K562 (cell line): ENCODE measurements around the gene YJU2. TPM values are rescaled to one million over a fixed set of nuclear protein-coding genes. Genes with fewer than 3 reads are reported as not detected.

ENCODE experiments used
- ATAC-seq: fragments of 200-7000 bp; cut with Tn5 transposase; 3 replicates; pipeline ENCODE4 v1.9.1; 2020; ENCODE audit warnings: moderate library complexity
- BruUV-seq: library from RNA; stranded (reverse); fragments of 400-500 nt; replicated peaks from 2 replicates; lab custom pipeline; 2021; lab: Mats Ljungman, UMichigan
- CTCF ChIA-PET: fragments of 300-600 bp; formaldehyde crosslinking; extraction: SDS; loops from one replicate; lab custom pipeline; 2021; ENCODE audit warnings: low intra/inter-chr PET ratio; lab: Yijun Ruan, JAX
- POLR2A ChIA-PET: fragments of 300-600, 350-650 bp; sonication (Branson Sonifier 250); formaldehyde crosslinking; extraction: SDS; loops from one replicate; lab custom pipeline; 2021; ENCODE audit warnings: antibody characterized with exemption, inconsistent platforms; lab: Yijun Ruan, JAX
- DNase-seq, 4 experiments: peaks; one replicate each; pipeline versions ENCODE4 v3.0.0 to v3.0.0-alpha.2; 2011 to 2018; ENCODE audit warnings: low spot score in 3 of 4, mixed read lengths in 3 of 4; ENCODE audit errors: extremely low read depth in 1 of 4
- FAIRE-seq: peaks from 2 replicates; lab custom pipeline; 2011; peaks lifted over from hg19 to GRCh38; lab: Jason Lieb, UNC
- H2AFZ ChIP-seq: 2 replicates; pipeline ENCODE4 v1.6.0; 2011; ENCODE audit warnings: low read depth, low read length, control low read depth, inconsistent platforms
- H3K27ac ChIP-seq: fragments of 200-600 bp; 3 replicates; pipeline ENCODE4 v1.8.0; 2011; ENCODE audit warnings: low read depth, mild to moderate bottlenecking, control low read depth, inconsistent platforms, low read length, moderate library complexity, mixed read lengths; ENCODE audit errors: extremely low read depth
- H3K27me3 ChIP-seq, 2 experiments: fragments of 300-600 bp in 1 of 2; 2 replicates in 1 of 2; 3 replicates in 1 of 2; pipeline versions ENCODE4 v1.6.0 to v1.8.0; 2011; ENCODE audit warnings: inconsistent platforms in 2 of 2, low read length in 2 of 2, mild to moderate bottlenecking in 1 of 2, mixed read lengths in 1 of 2, moderate library complexity in 1 of 2; ENCODE audit not compliant: control insufficient read depth in 2 of 2, insufficient read depth in 2 of 2
- H3K36me3 ChIP-seq: fragments of 300-600 bp; 3 replicates; pipeline ENCODE4 v1.8.0; 2011; ENCODE audit warnings: mild to moderate bottlenecking, low read length, inconsistent platforms; ENCODE audit not compliant: control insufficient read depth, insufficient read depth
- H3K4me1 ChIP-seq, 2 experiments: fragments of 200-600 bp in 1 of 2; replicated peaks in 1 of 2; 2 replicates in 1 of 2; 3 replicates in 1 of 2; pipeline versions ENCODE4 v1.5.1 to v1.8.0; 2011; ENCODE audit warnings: inconsistent platforms in 2 of 2, low read length in 2 of 2, mild to moderate bottlenecking in 1 of 2, mixed read lengths in 1 of 2, moderate library complexity in 1 of 2; ENCODE audit not compliant: control insufficient read depth in 2 of 2, insufficient read depth in 2 of 2
- H3K4me2 ChIP-seq: 2 replicates; pipeline ENCODE4 v1.6.1; 2011; ENCODE audit warnings: low read length, control low read depth, inconsistent platforms, mixed read lengths; ENCODE audit not compliant: insufficient read depth
- H3K4me3 ChIP-seq: fragments of 200-600 bp; sonication (generic), shearing (Covaris generic); 2 replicates; pipeline ENCODE4 v1.5.1; 2016; ENCODE audit warnings: control low read depth, inconsistent platforms
- H3K79me2 ChIP-seq: fragments of 200-600 bp; 3 replicates; pipeline ENCODE4 v1.8.0; 2011; ENCODE audit warnings: low read length, inconsistent platforms; ENCODE audit not compliant: control insufficient read depth, insufficient read depth
- H3K9ac ChIP-seq, 2 experiments: 2 replicates each; pipeline versions ENCODE4 v1.6.0 to v1.6.1; 2011; ENCODE audit warnings: low read depth in 2 of 2, low read length in 2 of 2, control low read depth in 1 of 2, inconsistent platforms in 1 of 2, mild to moderate bottlenecking in 1 of 2, mixed read lengths in 1 of 2; ENCODE audit not compliant: insufficient read depth in 1 of 2
- H3K9me1 ChIP-seq: one replicate; pipeline ENCODE4 v1.6.0; 2011; ENCODE audit warnings: inconsistent platforms, mild to moderate bottlenecking, low read length, moderate library complexity; ENCODE audit not compliant: control insufficient read depth, insufficient read depth
- H3K9me3 ChIP-seq: replicated peaks from 2 replicates; pipeline ENCODE4 v1.5.1; 2011; ENCODE audit warnings: low read depth, low read length, inconsistent platforms; ENCODE audit not compliant: control insufficient read depth, insufficient read depth
- H4K20me1 ChIP-seq: replicated peaks from 2 replicates; pipeline ENCODE4 v1.6.1; 2011; ENCODE audit warnings: low read length, inconsistent platforms, mixed read lengths; ENCODE audit not compliant: control insufficient read depth, insufficient read depth
- ATF2 ChIP-seq: sonication (generic); formaldehyde crosslinking; IDR thresholded peaks from 2 replicates; pipeline ENCODE4 v1.8.1; 2022; ENCODE audit warnings: missing genetic modification reagents
- CAMTA2 ChIP-seq: fragments of 250-450 bp; sonication (Bioruptor Pico); conservative IDR thresholded peaks from 2 replicates; pipeline ENCODE4 v1.5.1; 2022
- GABPB2 ChIP-seq: fragments of 250-450 bp; sonication (Bioruptor Pico); conservative IDR thresholded peaks from 2 replicates; pipeline ENCODE4 v1.5.1; 2021; ENCODE audit warnings: mild to moderate bottlenecking
- IFI16 ChIP-seq: fragments of 250-450 bp; sonication (Bioruptor Pico); IDR thresholded peaks from 2 replicates; pipeline ENCODE4 v2.1.2; 2022; ENCODE audit warnings: mild to moderate bottlenecking, inconsistent platforms
- MXD1 ChIP-seq: fragments of 250-450 bp; sonication (Bioruptor Pico); IDR thresholded peaks from 2 replicates; pipeline ENCODE4 v1.8.0; 2021; ENCODE audit warnings: borderline replicate concordance, mild to moderate bottlenecking, moderate library complexity; ENCODE audit not compliant: poor library complexity, severe bottlenecking
- OTX1 ChIP-seq: fragments of 450-650 bp; formaldehyde crosslinking; IDR thresholded peaks from 2 replicates; pipeline ENCODE4 v1.4.0; 2022; ENCODE audit warnings: mild to moderate bottlenecking
- PHF8 ChIP-seq: fragments of 200-600 bp; sonication (generic); IDR thresholded peaks from 2 replicates; pipeline ENCODE4 v1.6.1; 2012; ENCODE audit warnings: mixed run types, mild to moderate bottlenecking, inconsistent platforms, low read length, moderate library complexity, borderline replicate concordance
- RAD51 ChIP-seq: fragments of 450-650 bp; IDR thresholded peaks from 2 replicates; pipeline ENCODE4 v1.7.1; 2016; ENCODE audit warnings: low read depth, mild to moderate bottlenecking, borderline replicate concordance
- RBBP5 ChIP-seq: fragments of 200-600 bp; sonication (generic); IDR thresholded peaks from 2 replicates; pipeline ENCODE4 v1.6.1; 2012; ENCODE audit warnings: borderline replicate concordance, mild to moderate bottlenecking, low read length, control low read depth, inconsistent platforms; ENCODE audit not compliant: insufficient read depth, poor library complexity, severe bottlenecking
- RBM15 ChIP-seq: fragments of 200-400 bp; formaldehyde crosslinking; IDR thresholded peaks from 2 replicates; pipeline ENCODE4 v1.6.1; 2018; ENCODE audit warnings: mild to moderate bottlenecking, low read length, moderate library complexity; ENCODE audit not compliant: insufficient read depth
- SRSF1 ChIP-seq: fragments of 200-400 bp; formaldehyde crosslinking; IDR thresholded peaks from 2 replicates; pipeline ENCODE4 v1.6.1; 2017; ENCODE audit warnings: mild to moderate bottlenecking, low read depth, low read length, moderate library complexity
- ZNF24 ChIP-seq: fragments of 450-650 bp; IDR thresholded peaks from 2 replicates; pipeline ENCODE4 v1.6.1; 2016
- ZZZ3 ChIP-seq: fragments of 450-650 bp; IDR thresholded peaks from 2 replicates; pipeline ENCODE4 v1.6.1; 2016; ENCODE audit warnings: antibody characterized with exemption, mild to moderate bottlenecking, moderate library complexity
- WGBS: fragments of 100-300 bp; shearing (Covaris generic); methylation state at CpG from one replicate; pipeline ENCODE4 v1.1.6; 2016; ENCODE audit warnings: low coverage, mixed read lengths; ENCODE audit not compliant: insufficient coverage; ENCODE audit errors: missing lambda C conversion rate; 5-methylcytosine and 5-hydroxymethylcytosine counted together
- in situ Hi-C: fragments of 300-500 bp; cut with MboI; formaldehyde crosslinking; loops from 4 replicates; pipeline ENCODE4 v1.15.0; 2018; ENCODE audit warnings: inconsistent platforms, mixed read lengths
- intact Hi-C: fragments of 100-400 bp; cut with micrococcal nuclease; formaldehyde crosslinking; loops from 2 replicates; pipeline ENCODE4 v1.14.2; 2022
- polyA plus RNA-seq, 8 experiments: library from polyadenylated mRNA; depleted of rRNA in 4 of 8; stranded (reverse) in 5 of 8; unstranded in 3 of 8; fragments of >200 nt; fragmentation: Nextera tagmentation in 2 of 8; fragmentation: Illumina TruSeq in 1 of 8; extraction: Ambion mirVana in 2 of 8; extraction: Trizol in 1 of 8; gene quantifications; 2 replicates each; pipeline versions ENCODE4 v1.2.1 to v1.2.3, GENCODE V29; 2011 to 2014; ENCODE audit warnings: inconsistent platforms in 1 of 8, missing spikeins in 1 of 8
- total RNA-seq, 7 experiments: library from RNA; depleted of rRNA in 6 of 7; stranded (reverse); fragments of >200 nt in 6 of 7; fragmentation: Illumina TruSeq in 2 of 7; extraction: Trizol in 2 of 7; gene quantifications; 2 replicates each; pipeline versions ENCODE4 v1.2.1 to v1.2.3, GENCODE V29; 2011 to 2021; ENCODE audit warnings: low replicate concordance in 1 of 7

YJU2 gene
- total and polyA plus RNA-seq, 9 of the 15 experiments (the other 6 are each of a cell fraction or from before 2014, with no cell fraction given), result 0.41 to 34.9 (median 19.3) TPM

GRCh38 chr19:4264812-4265211 lies 17.9 kb downstream of the YJU2 start:
- no peaks in the 10 kb centered on the region for H3K9me3 ChIP-seq
- intact Hi-C loops (no loop called here), in situ Hi-C loops (no loop called here)
- no TSS peak for BruUV-seq
- TF ChIP-seq MXD1 (no peak), RBBP5 (no peak), RAD51 (no peak), IFI16 (CRISPR knock-in tag) (no peak), ATF2 (CRISPR knock-in tag) (no peak), GABPB2 (CRISPR knock-in tag) (no peak), ZZZ3 (no peak), CAMTA2 (CRISPR knock-in tag) (no peak), SRSF1 (no peak), OTX1 (no peak), RBM15 (no peak), PHF8 (no peak), ZNF24 (no peak)
- FAIRE-seq, result no peak
- H3K36me3 ChIP-seq, result peaks cover 47% of the 10 kb centered on the region; the same call in 2 of the 3 replicates
- no peak overlapping the region for H3K27ac ChIP-seq
- H3K4me2 ChIP-seq, result no peak overlapping the region
- DNase-seq, result no peak
- no peaks in the 10 kb centered on the region; the same call in 1 of the 2 replicates for H4K20me1 ChIP-seq
- CTCF ChIA-PET, result interaction anchor here (0.6 kb wide), 1 partner anchor 88 kb away, joined by 3 read pairs; no protein-coding TSS in a partner anchor
- H3K4me3 ChIP-seq, result no peak overlapping the region
- peaks cover 3% of the 10 kb centered on the region for H3K9me1 ChIP-seq
- peaks cover 0 to 13% of the 10 kb centered on the region in 2 experiments; a peak in 2 of 5 replicates for H3K4me1 ChIP-seq
- H2AFZ ChIP-seq, result no peak overlapping the region
- no peak overlapping the region for H3K9ac ChIP-seq
- POLR2A ChIA-PET, result no interaction called here
- WGBS, result 62% methylated on average over 4 of the region's 4 CpGs
- H3K79me2 ChIP-seq, result no peaks in the 10 kb centered on the region
- ATAC-seq, result no peak
- no peaks in the 10 kb centered on the region for H3K27me3 ChIP-seq
